Measurements from ENCODE around the gene TRPC4. TPM values are rescaled to one million over a fixed set of nuclear protein-coding genes. Genes with fewer than 3 reads are reported as not detected.

TRPC4 gene
- polyA plus RNA-seq, 1 donor from 2014 or later: 8.8 TPM

DNA sequence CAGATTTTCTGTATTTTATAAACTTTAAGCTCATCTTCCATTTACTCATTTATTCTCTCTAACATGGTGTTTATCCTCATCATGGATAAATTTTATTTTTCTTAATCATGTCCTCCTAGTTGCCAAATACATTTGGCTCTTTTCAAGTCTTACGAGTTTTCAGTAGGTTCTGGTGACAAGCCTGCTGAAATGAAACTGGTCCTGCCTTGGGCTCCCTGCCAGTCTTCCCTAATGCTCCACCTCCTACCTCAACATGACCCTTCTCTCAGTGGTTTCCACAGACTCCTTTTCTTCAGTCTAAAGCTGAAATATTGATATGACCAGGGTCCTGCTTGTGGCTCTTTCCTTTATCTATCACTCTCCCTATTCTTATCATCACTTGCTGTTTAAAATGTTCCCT lies 81.2 kb downstream of the TRPC4 start:
- no peak overlapping the region for H3K9ac ChIP-seq (ENCODE audit: low read length)
- H3K4me2 ChIP-seq (ENCODE audit: low read length): no peak overlapping the region
- no peaks in the 10 kb centered on the region for H3K9me2 ChIP-seq (ENCODE audit: insufficient read depth, low read length)
- no peaks in the 10 kb centered on the region for H3K79me2 ChIP-seq (replicated peaks; ENCODE audit: insufficient read depth, low read length)
- no peaks in the 10 kb centered on the region for H3F3A ChIP-seq (ENCODE audit: insufficient read depth, low read length, poor library complexity, severe bottlenecking)
- H3K27me3 ChIP-seq (ENCODE audit: insufficient read depth, low read depth, low read length): no peaks in the 10 kb centered on the region
- no peak overlapping the region for H2AFZ ChIP-seq (ENCODE audit: low read depth, low read length)
- TF ChIP-seq RAD21 (conservative IDR thresholded peaks at IDR 0.05) (no peak), TAF1 (IDR thresholded peaks at IDR 0.05; ENCODE audit: low read depth) (no peak)
- H3K9me3 ChIP-seq (ENCODE audit: low read length): no peaks in the 10 kb centered on the region
- no peaks in the 10 kb centered on the region for H3K36me3 ChIP-seq (ENCODE audit: insufficient read depth, low read length)
- H3K27ac ChIP-seq (ENCODE audit: low read length): no peak overlapping the region
- H3K4me3 ChIP-seq (ENCODE audit: low read length): no peak overlapping the region
- H4K20me1 ChIP-seq (ENCODE audit: insufficient read depth): no peaks in the 10 kb centered on the region

DNA sequence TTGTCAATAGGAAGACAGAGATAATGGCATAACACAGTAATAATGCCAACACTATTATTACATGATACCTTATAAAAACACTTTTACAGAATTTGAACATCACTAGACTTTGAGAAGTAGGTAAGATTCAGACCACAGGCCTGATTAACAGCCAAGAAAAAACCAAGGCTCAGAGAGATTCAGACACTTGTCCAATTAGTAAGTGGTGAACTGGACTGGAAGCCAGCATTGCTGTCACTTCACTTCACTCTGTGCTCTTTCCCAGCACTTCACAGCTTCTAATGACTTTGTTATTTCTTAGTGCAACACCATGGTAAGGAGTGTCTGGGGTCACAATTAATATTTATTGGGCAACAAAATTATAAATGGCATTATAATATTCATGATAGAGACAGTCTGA lies 91.9 kb downstream of the TRPC4 start:
- H3K4me2 ChIP-seq (ENCODE audit: low read length): no peak overlapping the region
- H3K27ac ChIP-seq (ENCODE audit: low read length): no peak overlapping the region
- no peaks in the 10 kb centered on the region for H3K9me2 ChIP-seq (ENCODE audit: insufficient read depth, low read length)
- H3K9me3 ChIP-seq (ENCODE audit: low read length): no peaks in the 10 kb centered on the region
- no peak for TF ChIP-seq TAF1 (IDR thresholded peaks at IDR 0.05; ENCODE audit: low read depth)
- TF ChIP-seq, protein P1, sequence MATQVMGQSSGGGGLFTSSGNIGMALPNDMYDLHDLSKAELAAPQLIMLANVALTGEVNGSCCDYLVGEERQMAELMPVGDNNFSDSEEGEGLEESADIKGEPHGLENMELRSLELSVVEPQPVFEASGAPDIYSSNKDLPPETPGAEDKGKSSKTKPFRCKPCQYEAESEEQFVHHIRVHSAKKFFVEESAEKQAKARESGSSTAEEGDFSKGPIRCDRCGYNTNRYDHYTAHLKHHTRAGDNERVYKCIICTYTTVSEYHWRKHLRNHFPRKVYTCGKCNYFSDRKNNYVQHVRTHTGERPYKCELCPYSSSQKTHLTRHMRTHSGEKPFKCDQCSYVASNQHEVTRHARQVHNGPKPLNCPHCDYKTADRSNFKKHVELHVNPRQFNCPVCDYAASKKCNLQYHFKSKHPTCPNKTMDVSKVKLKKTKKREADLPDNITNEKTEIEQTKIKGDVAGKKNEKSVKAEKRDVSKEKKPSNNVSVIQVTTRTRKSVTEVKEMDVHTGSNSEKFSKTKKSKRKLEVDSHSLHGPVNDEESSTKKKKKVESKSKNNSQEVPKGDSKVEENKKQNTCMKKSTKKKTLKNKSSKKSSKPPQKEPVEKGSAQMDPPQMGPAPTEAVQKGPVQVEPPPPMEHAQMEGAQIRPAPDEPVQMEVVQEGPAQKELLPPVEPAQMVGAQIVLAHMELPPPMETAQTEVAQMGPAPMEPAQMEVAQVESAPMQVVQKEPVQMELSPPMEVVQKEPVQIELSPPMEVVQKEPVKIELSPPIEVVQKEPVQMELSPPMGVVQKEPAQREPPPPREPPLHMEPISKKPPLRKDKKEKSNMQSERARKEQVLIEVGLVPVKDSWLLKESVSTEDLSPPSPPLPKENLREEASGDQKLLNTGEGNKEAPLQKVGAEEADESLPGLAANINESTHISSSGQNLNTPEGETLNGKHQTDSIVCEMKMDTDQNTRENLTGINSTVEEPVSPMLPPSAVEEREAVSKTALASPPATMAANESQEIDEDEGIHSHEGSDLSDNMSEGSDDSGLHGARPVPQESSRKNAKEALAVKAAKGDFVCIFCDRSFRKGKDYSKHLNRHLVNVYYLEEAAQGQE (IDR thresholded peaks at IDR 0.05; ENCODE audit: borderline replicate concordance): no peak
- TF ChIP-seq, protein P2, sequence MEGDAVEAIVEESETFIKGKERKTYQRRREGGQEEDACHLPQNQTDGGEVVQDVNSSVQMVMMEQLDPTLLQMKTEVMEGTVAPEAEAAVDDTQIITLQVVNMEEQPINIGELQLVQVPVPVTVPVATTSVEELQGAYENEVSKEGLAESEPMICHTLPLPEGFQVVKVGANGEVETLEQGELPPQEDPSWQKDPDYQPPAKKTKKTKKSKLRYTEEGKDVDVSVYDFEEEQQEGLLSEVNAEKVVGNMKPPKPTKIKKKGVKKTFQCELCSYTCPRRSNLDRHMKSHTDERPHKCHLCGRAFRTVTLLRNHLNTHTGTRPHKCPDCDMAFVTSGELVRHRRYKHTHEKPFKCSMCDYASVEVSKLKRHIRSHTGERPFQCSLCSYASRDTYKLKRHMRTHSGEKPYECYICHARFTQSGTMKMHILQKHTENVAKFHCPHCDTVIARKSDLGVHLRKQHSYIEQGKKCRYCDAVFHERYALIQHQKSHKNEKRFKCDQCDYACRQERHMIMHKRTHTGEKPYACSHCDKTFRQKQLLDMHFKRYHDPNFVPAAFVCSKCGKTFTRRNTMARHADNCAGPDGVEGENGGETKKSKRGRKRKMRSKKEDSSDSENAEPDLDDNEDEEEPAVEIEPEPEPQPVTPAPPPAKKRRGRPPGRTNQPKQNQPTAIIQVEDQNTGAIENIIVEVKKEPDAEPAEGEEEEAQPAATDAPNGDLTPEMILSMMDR (IDR thresholded peaks at IDR 0.05; ENCODE audit: poor library complexity, severe bottlenecking): no peak
- no peak for TF ChIP-seq EZH2 (IDR thresholded peaks at IDR 0.05; ENCODE audit: borderline replicate concordance, insufficient read depth, low read length, poor library complexity, severe bottlenecking)
- no peak for TF ChIP-seq MXI1 (conservative IDR thresholded peaks at IDR 0.05; ENCODE audit: poor library complexity, severe bottlenecking)
- no peak for TF ChIP-seq SMC3 (conservative IDR thresholded peaks at IDR 0.05; ENCODE audit: poor library complexity)
- no peak for TF ChIP-seq POLR2AphosphoS5 (IDR thresholded peaks at IDR 0.05)
- TF ChIP-seq EP300 (conservative IDR thresholded peaks at IDR 0.05; ENCODE audit: poor library complexity, severe bottlenecking): no peak
- TF ChIP-seq RAD21 (conservative IDR thresholded peaks at IDR 0.05): no peak
- no peaks in the 10 kb centered on the region for H3K79me2 ChIP-seq (replicated peaks; ENCODE audit: insufficient read depth, low read length)
- no peak overlapping the region for H3K9ac ChIP-seq (ENCODE audit: low read length)
- no peak overlapping the region for H2AFZ ChIP-seq (ENCODE audit: low read depth, low read length)
- H3K27me3 ChIP-seq (ENCODE audit: insufficient read depth, low read depth, low read length): no peaks in the 10 kb centered on the region
- H3K36me3 ChIP-seq (ENCODE audit: insufficient read depth, low read length): no peaks in the 10 kb centered on the region
- no peak overlapping the region for H3K4me3 ChIP-seq (ENCODE audit: low read length)
- no peaks in the 10 kb centered on the region for H4K20me1 ChIP-seq (ENCODE audit: insufficient read depth)
- no peaks in the 10 kb centered on the region for H3F3A ChIP-seq (ENCODE audit: insufficient read depth, low read length, poor library complexity, severe bottlenecking)

DNA sequence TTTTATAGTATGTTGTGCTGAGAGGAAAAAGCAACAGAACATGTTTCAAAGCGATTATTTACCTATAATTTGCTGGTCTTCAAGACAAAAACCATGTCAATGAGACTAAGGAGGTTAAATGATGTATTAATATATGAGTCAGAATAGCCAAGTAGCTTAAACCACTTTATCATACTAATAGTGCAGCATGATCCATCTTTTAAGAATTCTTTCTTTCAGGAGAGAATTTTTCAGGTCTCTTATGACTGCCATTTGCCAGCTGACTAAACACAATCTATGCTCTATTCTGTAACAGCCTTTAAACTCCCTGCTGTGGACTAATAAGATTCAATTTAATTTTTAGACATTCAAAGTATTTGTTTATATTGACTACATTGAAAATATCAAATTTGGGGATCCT lies 93.7 kb downstream of the TRPC4 start:
- Histone ChIP-seq H3K9ac (ENCODE audit: low read length) (no peak overlapping the region), H3K79me2 (replicated peaks; ENCODE audit: insufficient read depth, low read length) (no peaks in the 10 kb centered on the region)
- TF ChIP-seq EZH2 (IDR thresholded peaks at IDR 0.05; ENCODE audit: borderline replicate concordance, insufficient read depth, low read length, poor library complexity, severe bottlenecking) (no peak), TAF1 (IDR thresholded peaks at IDR 0.05; ENCODE audit: low read depth) (no peak), RAD21 (conservative IDR thresholded peaks at IDR 0.05) (no peak), POLR2AphosphoS5 (IDR thresholded peaks at IDR 0.05) (no peak), MXI1 (conservative IDR thresholded peaks at IDR 0.05; ENCODE audit: poor library complexity, severe bottlenecking) (no peak), SMC3 (conservative IDR thresholded peaks at IDR 0.05; ENCODE audit: poor library complexity) (no peak), EP300 (conservative IDR thresholded peaks at IDR 0.05; ENCODE audit: poor library complexity, severe bottlenecking) (no peak)
- TF ChIP-seq, protein P1 (IDR thresholded peaks at IDR 0.05; ENCODE audit: borderline replicate concordance): no peak
- TF ChIP-seq, protein P2 (IDR thresholded peaks at IDR 0.05; ENCODE audit: poor library complexity, severe bottlenecking): no peak

More for the DNA sequence above, 93.7 kb downstream of the TRPC4 start:
- H3K36me3 ChIP-seq (ENCODE audit: insufficient read depth, low read length): no peaks in the 10 kb centered on the region
- no peaks in the 10 kb centered on the region for H3K27me3 ChIP-seq (ENCODE audit: insufficient read depth, low read depth, low read length)
- no peaks in the 10 kb centered on the region for H3F3A ChIP-seq (ENCODE audit: insufficient read depth, low read length, poor library complexity, severe bottlenecking)
- H3K4me3 ChIP-seq (ENCODE audit: low read length): no peak overlapping the region
- H3K9me3 ChIP-seq (ENCODE audit: low read length): no peaks in the 10 kb centered on the region
- no peak overlapping the region for H3K4me2 ChIP-seq (ENCODE audit: low read length)
- H3K27ac ChIP-seq (ENCODE audit: low read length): no peak overlapping the region
- no peaks in the 10 kb centered on the region for H4K20me1 ChIP-seq (ENCODE audit: insufficient read depth)
- H2AFZ ChIP-seq (ENCODE audit: low read depth, low read length): no peak overlapping the region
- no peaks in the 10 kb centered on the region for H3K9me2 ChIP-seq (ENCODE audit: insufficient read depth, low read length)
